H1 (cell line): ENCODE results near the gene RRN3. TPM values are rescaled to one million over a fixed set of nuclear protein-coding genes. Genes with fewer than 3 reads are reported as not detected.
"Not testable (repeated sequence)": the region's sequence is repeated elsewhere in the genome, so short reads cannot be mapped to it uniquely, and the experiment has no call there.

Experiments used
- CTCF ChIA-PET: fragments of 300-600 bp; sonication (Branson Sonifier 250); formaldehyde crosslinking; loops from one replicate; lab custom pipeline; 2021; ENCODE audit not compliant: partially characterized antibody; lab: Charles Lee
- POLR2A ChIA-PET: fragments of 300-600 bp; sonication (Branson Sonifier 250); formaldehyde crosslinking; loops from one replicate; lab custom pipeline; 2021; ENCODE audit warnings: inconsistent platforms; ENCODE audit not compliant: partially characterized antibody; lab: Charles Lee
- DNase-seq, 2 experiments: peaks; one replicate each; pipeline versions ENCODE4 v3.0.0 to v3.0.0-alpha.2; 2010 to 2022; ENCODE audit warnings: low spot score in 2 of 2, low read depth in 1 of 2, mixed read lengths in 1 of 2
- FAIRE-seq: peaks from 2 replicates; lab custom pipeline; 2011; peaks lifted over from hg19 to GRCh38; lab: Jason Lieb, UNC
- H2AFZ ChIP-seq: 2 replicates; pipeline ENCODE4 v1.8.1; 2012; ENCODE audit warnings: low read length, inconsistent platforms
- H2AK5ac ChIP-seq: 2 replicates; pipeline ENCODE4 v1.6.1; 2013; ENCODE audit warnings: low read depth, low read length
- H2BK120ac ChIP-seq: replicated peaks from 2 replicates; pipeline ENCODE3; 2013; ENCODE audit warnings: low read depth, low read length, inconsistent platforms
- H2BK12ac ChIP-seq: 2 replicates; pipeline ENCODE4 v1.6.1; 2013; ENCODE audit warnings: low read depth, low read length
- H2BK15ac ChIP-seq: 2 replicates; pipeline ENCODE4 v1.6.1; 2013; ENCODE audit warnings: low read length
- H2BK20ac ChIP-seq: 2 replicates; pipeline ENCODE4 v1.6.1; 2013; ENCODE audit warnings: low read length
- H2BK5ac ChIP-seq: 2 replicates; pipeline ENCODE4 v1.6.1; 2013; ENCODE audit warnings: low read depth, low read length
- H3K14ac ChIP-seq: 2 replicates; pipeline ENCODE4 v1.6.1; 2013; ENCODE audit warnings: inconsistent platforms; ENCODE audit not compliant: insufficient read length
- H3K18ac ChIP-seq: 2 replicates; pipeline ENCODE4 v1.6.1; 2013; ENCODE audit warnings: low read length; ENCODE audit errors: extremely low read depth
- H3K23ac ChIP-seq: 2 replicates; pipeline ENCODE4 v1.6.1; 2013; ENCODE audit warnings: inconsistent platforms; ENCODE audit not compliant: insufficient read length
- H3K23me2 ChIP-seq: 2 replicates; pipeline ENCODE4 v1.6.1; 2013; ENCODE audit warnings: low read depth, low read length
- H3K27ac ChIP-seq: 2 replicates; pipeline ENCODE4 v1.6.1; 2011; ENCODE audit warnings: low read depth, low read length, inconsistent platforms
- H3K27me3 ChIP-seq, 4 experiments: replicated peaks in 1 of 4; 1 replicate in 1 of 4; 2 replicates in 3 of 4; pipeline versions ENCODE4 v1.6.1 to v1.8.1; 2011 to 2013; ENCODE audit warnings: low read length in 3 of 4, mild to moderate bottlenecking in 3 of 4, inconsistent platforms in 2 of 4, mixed read lengths in 2 of 4, moderate library complexity in 1 of 4; ENCODE audit not compliant: control insufficient read depth in 3 of 4, insufficient read depth in 3 of 4; ENCODE audit errors: extremely low read depth in 1 of 4
- H3K36me3 ChIP-seq, 4 experiments: 2 replicates each; pipeline versions ENCODE4 v1.6.1 to v1.8.1; 2011 to 2013; ENCODE audit warnings: mild to moderate bottlenecking in 4 of 4, low read length in 3 of 4, moderate library complexity in 2 of 4, control low read depth in 1 of 4, inconsistent platforms in 1 of 4; ENCODE audit not compliant: insufficient read depth in 4 of 4, control insufficient read depth in 2 of 4
- H3K4ac ChIP-seq: replicated peaks from 2 replicates; pipeline ENCODE3; 2013; ENCODE audit warnings: low read length, low read depth, mixed read lengths, inconsistent platforms; ENCODE audit not compliant: insufficient read length
- H3K4me1 ChIP-seq, 4 experiments: replicated peaks in 1 of 4; 1 replicate in 1 of 4; 2 replicates in 3 of 4; pipeline versions ENCODE4 v1.6.1 to v1.8.1; 2011 to 2013; ENCODE audit warnings: low read length in 3 of 4, inconsistent platforms in 2 of 4, mixed read lengths in 1 of 4; ENCODE audit not compliant: insufficient read depth in 4 of 4, control insufficient read depth in 3 of 4
- H3K4me2 ChIP-seq, 2 experiments: 2 replicates each; pipeline versions ENCODE4 v1.6.1 to v1.8.1; 2011 to 2013; ENCODE audit warnings: low read depth in 2 of 2, low read length in 2 of 2, control low read depth in 1 of 2, inconsistent platforms in 1 of 2, mild to moderate bottlenecking in 1 of 2; ENCODE audit not compliant: insufficient read depth in 1 of 2
- H3K4me3 ChIP-seq, 4 experiments: fragments of 200-600, 300-600 bp in 1 of 4; sonication (generic), shearing (Covaris generic), sonication (Bioruptor Twin) in 1 of 4; 2 replicates each; pipeline versions ENCODE4 v1.5.1 to v1.8.1; 2011 to 2016; ENCODE audit warnings: low read length in 4 of 4, low read depth in 3 of 4, control low read depth in 2 of 4, inconsistent platforms in 2 of 4, mild to moderate bottlenecking in 2 of 4, mixed read lengths in 1 of 4, moderate library complexity in 1 of 4; ENCODE audit not compliant: insufficient read depth in 2 of 4; ENCODE audit errors: extremely low read depth in 1 of 4
- H3K56ac ChIP-seq: replicated peaks from 2 replicates; pipeline ENCODE3; 2013; ENCODE audit warnings: low read depth, mild to moderate bottlenecking, mixed read lengths, low read length, inconsistent platforms; ENCODE audit not compliant: insufficient read length
- H3K79me1 ChIP-seq: 2 replicates; pipeline ENCODE4 v1.6.1; 2013; ENCODE audit warnings: low read depth, low read length, control low read depth
- H3K79me2 ChIP-seq, 2 experiments: 2 replicates each; pipeline versions ENCODE4 v1.6.1 to v1.8.1; 2012 to 2013; ENCODE audit warnings: low read length in 2 of 2, mild to moderate bottlenecking in 2 of 2, inconsistent platforms in 1 of 2; ENCODE audit not compliant: insufficient read depth in 2 of 2, control insufficient read depth in 1 of 2
- H3K9ac ChIP-seq, 4 experiments: replicated peaks in 1 of 4; 1 replicate in 1 of 4; 2 replicates in 3 of 4; pipeline versions ENCODE4 v1.6.1 to v1.8.1; 2011 to 2013; ENCODE audit warnings: low read depth in 3 of 4, low read length in 3 of 4, control low read depth in 2 of 4, mild to moderate bottlenecking in 2 of 4, moderate library complexity in 2 of 4, inconsistent platforms in 1 of 4; ENCODE audit errors: extremely low read depth in 1 of 4
- H3K9me3 ChIP-seq, 2 experiments: 2 replicates each; pipeline versions ENCODE4 v1.6.1 to v1.8.1; 2012 to 2013; ENCODE audit warnings: mild to moderate bottlenecking in 2 of 2, moderate library complexity in 2 of 2, control low read depth in 1 of 2, inconsistent platforms in 1 of 2, low read depth in 1 of 2, low read length in 1 of 2, mixed read lengths in 1 of 2; ENCODE audit not compliant: insufficient read depth in 2 of 2
- H4K20me1 ChIP-seq, 2 experiments: replicated peaks in 1 of 2; 2 replicates each; pipeline versions ENCODE3 to v1.8.1; 2011 to 2013; ENCODE audit warnings: inconsistent platforms in 2 of 2, low read length in 2 of 2, mild to moderate bottlenecking in 1 of 2; ENCODE audit not compliant: insufficient read depth in 2 of 2, control insufficient read depth in 1 of 2
- H4K5ac ChIP-seq: 2 replicates; pipeline ENCODE4 v1.6.1; 2013; ENCODE audit warnings: low read length, low read depth, mixed read lengths, inconsistent platforms; ENCODE audit not compliant: insufficient read length
- H4K8ac ChIP-seq: 2 replicates; pipeline ENCODE4 v1.8.0; 2013; ENCODE audit warnings: mild to moderate bottlenecking, moderate library complexity, low read length, inconsistent platforms; ENCODE audit not compliant: insufficient read depth; ENCODE audit errors: extremely low read depth
- H4K91ac ChIP-seq: replicated peaks from 2 replicates; pipeline ENCODE3; 2013; ENCODE audit warnings: low read length, mixed read lengths, inconsistent platforms; ENCODE audit not compliant: insufficient read length
- RAD21 ChIP-seq, 2 experiments: IDR thresholded peaks in 1 of 2; conservative IDR thresholded peaks in 1 of 2; 2 replicates each; pipeline ENCODE4 v1.6.1; 2011; ENCODE audit warnings: low read depth in 2 of 2, low read length in 2 of 2, improper control_type of control experiment in 1 of 2, inconsistent platforms in 1 of 2, mild to moderate bottlenecking in 1 of 2, moderate library complexity in 1 of 2
- WGBS, 2 experiments: shearing (Covaris generic) in 1 of 2; methylation state at CpG; one replicate each; pipeline versions ENCODE4 v1.1.6 to v1.1.7; 2013 to 2015; ENCODE audit warnings: low lambda C conversion rate in 2 of 2, mixed read lengths in 2 of 2, inconsistent platforms in 1 of 2, low coverage in 1 of 2, missing lambda C conversion rate in 1 of 2; ENCODE audit not compliant: insufficient replicate concordance in 2 of 2, insufficient coverage in 1 of 2, insufficient read length in 1 of 2; ENCODE audit errors: extremely low coverage in 1 of 2, missing lambda C conversion rate in 1 of 2; 5-methylcytosine and 5-hydroxymethylcytosine counted together
- polyA plus RNA-seq, 7 experiments: library from polyadenylated mRNA; depleted of rRNA in 3 of 7; stranded (reverse) in 5 of 7; unstranded in 2 of 7; fragments of >200 nt in 5 of 7; fragments of 200-250 nt in 2 of 7; gene quantifications; 1 replicate in 5 of 7; 2 replicates in 1 of 7; 4 replicates in 1 of 7; pipeline versions ENCODE4 v1.2.1 to v1.2.3, GENCODE V29; 2011 to 2013; ENCODE audit warnings: missing spikeins in 2 of 7, mixed read lengths in 2 of 7
- total RNA-seq: library from RNA; stranded (reverse); fragmentation: NEBNext Ultra II Directional; extraction: Animal tissue kit (Norgen Biotek cat#: 25700); gene quantifications from 2 replicates; pipeline ENCODE4 v1.2.1, GENCODE V29; 2021

RRN3 gene
- total and polyA plus RNA-seq, 2 of the 8 experiments (the other 6 are each of a cell fraction or from before 2014, with no cell fraction given) = 15.1 to 26.0 TPM

DNA sequence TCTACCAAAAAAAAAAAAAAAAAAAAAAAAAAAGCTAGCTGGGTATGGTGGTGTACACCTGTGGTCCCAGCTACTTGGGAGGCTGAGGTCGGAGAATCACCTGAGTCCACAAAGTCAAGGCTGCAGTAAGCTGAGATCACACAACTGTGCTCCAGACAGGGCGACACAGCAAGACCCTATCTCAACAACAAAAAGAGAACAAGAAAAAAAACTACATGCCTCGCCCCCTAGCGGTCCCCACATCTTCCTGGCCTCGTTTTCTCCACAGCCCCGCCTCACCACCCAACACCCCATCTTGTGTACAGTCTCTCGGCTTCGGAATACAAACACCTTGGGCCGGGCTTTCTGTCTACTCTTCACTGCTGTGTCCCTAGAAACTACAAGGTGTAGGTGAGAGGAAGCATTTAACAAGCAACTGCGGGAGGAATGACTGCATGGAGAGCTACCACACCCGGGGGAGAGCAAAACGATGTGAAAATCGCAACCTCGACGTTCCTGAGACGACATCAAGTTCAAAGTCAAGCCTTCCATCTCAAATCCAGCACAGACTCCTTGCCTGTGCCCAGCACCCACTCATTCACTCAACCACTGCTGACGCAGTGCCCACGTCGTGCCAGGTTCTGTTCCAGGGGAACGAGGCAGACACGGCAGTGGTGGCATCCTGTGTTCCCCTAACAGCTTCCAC is 47.2 kb downstream of the RRN3 start (continued):
- 0 out of 4 replicates have a peak, but pooled peaks have one; percentile 7 to 11 for TF ChIP-seq RAD21 (IDR thresholded peaks at IDR 0.05 in 1 of 2, conservative IDR thresholded peaks at IDR 0.05 in 1 of 2; ENCODE audit: low read depth in 2 of 2, low read length in 2 of 2)

DNA sequence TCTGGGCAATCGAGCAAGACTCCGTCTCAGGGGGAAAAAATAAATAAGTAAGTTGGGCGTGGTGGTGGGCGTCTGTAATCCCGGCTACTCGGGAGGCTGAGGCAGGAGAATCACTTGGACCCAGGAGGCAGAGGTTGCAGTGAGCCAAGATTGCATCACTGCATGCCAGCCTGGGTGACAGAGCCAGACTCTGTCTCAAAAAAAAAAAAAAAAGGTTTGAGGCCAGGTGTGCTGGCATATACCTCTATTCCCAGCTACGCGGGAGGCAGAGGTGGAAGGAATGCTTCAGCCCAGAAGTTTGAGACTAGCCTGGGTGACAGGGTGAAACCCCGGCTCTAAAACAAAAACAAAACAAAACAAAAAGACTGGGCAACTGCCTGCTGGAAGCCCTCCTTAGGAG is 48.8 kb downstream of the RRN3 start:
- POLR2A ChIA-PET, H3K56ac ChIP-seq, H3K27me3 ChIP-seq, H4K8ac ChIP-seq, H4K5ac ChIP-seq, H3K14ac ChIP-seq, H4K91ac ChIP-seq, H2BK120ac ChIP-seq, H3K9me3 ChIP-seq, H3K23ac ChIP-seq, FAIRE-seq, H3K4me3 ChIP-seq, H4K20me1 ChIP-seq, H3K27ac ChIP-seq, H3K79me2 ChIP-seq, H2AFZ ChIP-seq, H2BK12ac ChIP-seq, H3K9ac ChIP-seq, H2BK20ac ChIP-seq, H3K4me2 ChIP-seq, H3K18ac ChIP-seq, H3K4ac ChIP-seq, H2BK15ac ChIP-seq, H2AK5ac ChIP-seq, H3K4me1 ChIP-seq, H2BK5ac ChIP-seq, H3K23me2 ChIP-seq, DNase-seq, H3K79me1 ChIP-seq: not testable (repeated sequence)
- CTCF ChIA-PET = interaction anchor here (0.7 to 1.5 kb wide), 2 partner anchors 12 to 1115 kb away, joined by 3 to 5 read pairs; no protein-coding TSS in a partner anchor
- WGBS, 2 experiments = 99% methylated on average over 8 of the region's 9 CpGs; no CpG with 5 or more reads in 1 of the 2 experiments
- H3K36me3 ChIP-seq = peaks cover 0 to 15% (median 5%) of the 10 kb centered on the region in 4 experiments; a peak in 4 of 8 replicates
